ENCODE data around the gene HYCC1.
"Not testable (repeated sequence)": the region's sequence is repeated elsewhere in the genome, so short reads cannot be mapped to it uniquely, and the experiment has no call there.

The HYCC1 gene

GRCh38 chr7:23013715-23014649, at the start of gene HYCC1:
Gene HYCC1, minus strand, starts transcription at chr7:23014130. Its CDS starts 23,019 bp downstream, at chr7:22991111.
- peak within 1 kb of the TSS; percentile 94 for H3K27ac Mint-ChIP-seq
- peak within 1 kb of the TSS; percentile 97 for H3K4me3 Mint-ChIP-seq
- no peaks in the 10 kb centered on the region for H3K27me3 Mint-ChIP-seq (ENCODE audit: low read depth)
- peaks cover 9% of the 10 kb centered on the region for H3K9me3 Mint-ChIP-seq
- H3K36me3 Mint-ChIP-seq (ENCODE audit: low read depth), result peaks cover 7% of the 10 kb centered on the region
- peak; percentile 99 for DNase-seq (ENCODE audit: low spot score)
- H3K4me1 Mint-ChIP-seq (ENCODE audit: low read depth), result peaks cover 37% of the 10 kb centered on the region

- H3K36me3 Mint-ChIP-seq (ENCODE audit: low read depth), result no peaks in the 10 kb centered on the region
- H3K4me1 Mint-ChIP-seq (ENCODE audit: low read depth), result peaks cover 2% of the 10 kb centered on the region
- H3K4me3 Mint-ChIP-seq, result no peak overlapping the region
- peaks cover 17% of the 10 kb centered on the region for H3K27me3 Mint-ChIP-seq (ENCODE audit: low read depth)
- DNase-seq (ENCODE audit: low spot score), result no peak
- H3K9me3 Mint-ChIP-seq, result no peaks in the 10 kb centered on the region
- no peak overlapping the region for H3K27ac Mint-ChIP-seq
Observed at GRCh38 chr7:23062452-23062851, 48.5 kb upstream of the HYCC1 start.

GRCh38 chr7:23061327-23061726, 47.4 kb upstream of the HYCC1 start:
- Mint-ChIP-seq H3K9me3 (no peaks in the 10 kb centered on the region), H3K4me3 (no peak overlapping the region), H3K27me3 (ENCODE audit: low read depth) (peaks cover 9% of the 10 kb centered on the region), H3K36me3 (ENCODE audit: low read depth) (no peaks in the 10 kb centered on the region), H3K4me1 (ENCODE audit: low read depth) (peaks cover 2% of the 10 kb centered on the region), H3K27ac (no peak overlapping the region)
- DNase-seq (ENCODE audit: low spot score), result no peak

- no peak overlapping the region for H3K4me3 Mint-ChIP-seq
Observed at GRCh38 chr7:23058408-23059096, 44.6 kb upstream of the HYCC1 start.

GRCh38 chr7:23055582-23056178, 41.8 kb upstream of the HYCC1 start:
- Mint-ChIP-seq H3K9me3 (no peaks in the 10 kb centered on the region), H3K36me3 (ENCODE audit: low read depth) (no peaks in the 10 kb centered on the region), H3K27me3 (ENCODE audit: low read depth) (peaks cover 2% of the 10 kb centered on the region), H3K27ac (no peak overlapping the region), H3K4me1 (ENCODE audit: low read depth) (peaks cover 11% of the 10 kb centered on the region), H3K4me3 (no peak overlapping the region)
- DNase-seq (ENCODE audit: low spot score), result peak; percentile 52

More at GRCh38 chr7:23058408-23059096, 44.6 kb upstream of the HYCC1 start:
- no peaks in the 10 kb centered on the region for H3K9me3 Mint-ChIP-seq
- H3K27me3 Mint-ChIP-seq (ENCODE audit: low read depth), result peaks cover 5% of the 10 kb centered on the region
- H3K4me1 Mint-ChIP-seq (ENCODE audit: low read depth), result peaks cover 6% of the 10 kb centered on the region
- DNase-seq (ENCODE audit: low spot score), result no peak
- no peak overlapping the region for H3K27ac Mint-ChIP-seq
- no peaks in the 10 kb centered on the region for H3K36me3 Mint-ChIP-seq (ENCODE audit: low read depth)

- Mint-ChIP-seq H3K4me1 (ENCODE audit: low read depth) (peaks cover 12% of the 10 kb centered on the region), H3K27ac (peak overlapping the region; percentile 58)
- H3K9me3 Mint-ChIP-seq; H3K27me3 Mint-ChIP-seq (ENCODE audit: low read depth); DNase-seq (ENCODE audit: low spot score); H3K4me3 Mint-ChIP-seq; H3K36me3 Mint-ChIP-seq (ENCODE audit: low read depth): not testable (repeated sequence)
Observed at GRCh38 chr7:23051124-23051485, 37.2 kb upstream of the HYCC1 start.

- H3K36me3 Mint-ChIP-seq (ENCODE audit: low read depth); H3K9me3 Mint-ChIP-seq; H3K27ac Mint-ChIP-seq; H3K4me1 Mint-ChIP-seq (ENCODE audit: low read depth); H3K27me3 Mint-ChIP-seq (ENCODE audit: low read depth); H3K4me3 Mint-ChIP-seq; DNase-seq (ENCODE audit: low spot score): not testable (repeated sequence)
Observed at GRCh38 chr7:23046336-23046735, 32.4 kb upstream of the HYCC1 start.

- not testable (repeated sequence) for H3K36me3 Mint-ChIP-seq (ENCODE audit: low read depth); DNase-seq (ENCODE audit: low spot score); H3K27ac Mint-ChIP-seq; H3K4me3 Mint-ChIP-seq; H3K27me3 Mint-ChIP-seq (ENCODE audit: low read depth); H3K9me3 Mint-ChIP-seq; H3K4me1 Mint-ChIP-seq (ENCODE audit: low read depth)
Observed at GRCh38 chr7:23045086-23045485, 31.2 kb upstream of the HYCC1 start.

- H3K4me1 Mint-ChIP-seq (ENCODE audit: low read depth), result no peaks in the 10 kb centered on the region
- no peaks in the 10 kb centered on the region for H3K36me3 Mint-ChIP-seq (ENCODE audit: low read depth)
- DNase-seq (ENCODE audit: low spot score), result no peak
- no peak overlapping the region for H3K4me3 Mint-ChIP-seq
- H3K27me3 Mint-ChIP-seq (ENCODE audit: low read depth), result no peaks in the 10 kb centered on the region
- peaks cover 6% of the 10 kb centered on the region for H3K9me3 Mint-ChIP-seq
- no peak overlapping the region for H3K27ac Mint-ChIP-seq
Observed at GRCh38 chr7:23044581-23044980, 30.7 kb upstream of the HYCC1 start.

GRCh38 chr7:23043441-23043840, 29.5 kb upstream of the HYCC1 start:
- Mint-ChIP-seq H3K4me3 (no peak overlapping the region), H3K9me3 (peaks cover 6% of the 10 kb centered on the region), H3K27ac (no peak overlapping the region), H3K27me3 (ENCODE audit: low read depth) (no peaks in the 10 kb centered on the region), H3K4me1 (ENCODE audit: low read depth) (no peaks in the 10 kb centered on the region), H3K36me3 (ENCODE audit: low read depth) (no peaks in the 10 kb centered on the region)
- no peak for DNase-seq (ENCODE audit: low spot score)

- not testable (repeated sequence) for H3K4me1 Mint-ChIP-seq (ENCODE audit: low read depth); H3K27me3 Mint-ChIP-seq (ENCODE audit: low read depth); H3K4me3 Mint-ChIP-seq; H3K27ac Mint-ChIP-seq; DNase-seq (ENCODE audit: low spot score); H3K36me3 Mint-ChIP-seq (ENCODE audit: low read depth); H3K9me3 Mint-ChIP-seq
Observed at GRCh38 chr7:23039674-23040073, 25.7 kb upstream of the HYCC1 start.

- H3K9me3 Mint-ChIP-seq; H3K4me3 Mint-ChIP-seq; H3K4me1 Mint-ChIP-seq (ENCODE audit: low read depth); H3K27ac Mint-ChIP-seq; H3K36me3 Mint-ChIP-seq (ENCODE audit: low read depth); DNase-seq (ENCODE audit: low spot score): not testable (repeated sequence)
- peaks cover 14% of the 10 kb centered on the region for H3K27me3 Mint-ChIP-seq (ENCODE audit: low read depth)
Observed at GRCh38 chr7:23035542-23036371, 21.8 kb upstream of the HYCC1 start.

- Mint-ChIP-seq H3K27me3 (ENCODE audit: low read depth) (peaks cover 33% of the 10 kb centered on the region), H3K4me3 (no peak overlapping the region), H3K27ac (no peak overlapping the region), H3K9me3 (peaks cover 3% of the 10 kb centered on the region), H3K36me3 (ENCODE audit: low read depth) (no peaks in the 10 kb centered on the region), H3K4me1 (ENCODE audit: low read depth) (peaks cover 11% of the 10 kb centered on the region)
- DNase-seq (ENCODE audit: low spot score), result no peak
Observed at GRCh38 chr7:23027261-23027660, 13.3 kb upstream of the HYCC1 start.

Data from T-helper 2 cell treated with Interferon-gamma antibody and Interleukin-4, amounts not matched to agents 5 μg/mL and 100 μg/mL, for 36 hours (primary cell).